ENCODE data around the gene ZNF397. TPM values are rescaled to one million over a fixed set of nuclear protein-coding genes. Genes with fewer than 3 reads are reported as not detected.

Gene ZNF397
- total RNA-seq, 3 donors from 2014 or later (not counting 1 experiment from before 2014, with no cell fraction given), result 8.7 to 15.6 (median 13.9) TPM

- H3K36me3 ChIP-seq (ENCODE audit: control insufficient read depth, insufficient read depth, low read length), result peaks cover 43% of the 10 kb centered on the region
- 95% methylated on average over 6 of the region's 6 CpGs for WGBS (ENCODE audit: insufficient coverage)
- TF ChIP-seq CTCF (IDR thresholded peaks at IDR 0.05), result no peak
- H3K4me3 Mint-ChIP-seq, result no peak overlapping the region
- no peak overlapping the region for H3K27ac ChIP-seq (ENCODE audit: low read length)
- DNase-seq (no peak), ATAC-seq (no peak)
- H3K27ac Mint-ChIP-seq, result peak overlapping the region in 1 of 2 donors; percentile 97
- H3K9me3 ChIP-seq (ENCODE audit: control insufficient read depth, insufficient read depth, low read length), result no peaks in the 10 kb centered on the region
- H3K4me3 ChIP-seq (ENCODE audit: low read length), result no peak overlapping the region
- H3K4me1 Mint-ChIP-seq, result peaks cover 25 to 28% of the 10 kb centered on the region in 2 donors
- peaks cover 37% of the 10 kb centered on the region for H3K36me3 Mint-ChIP-seq
- H3K27me3 Mint-ChIP-seq (ENCODE audit: low read depth in 2 of 2), result no peaks in the 10 kb centered on the region
- peaks cover 4% of the 10 kb centered on the region for H3K4me1 ChIP-seq (ENCODE audit: control insufficient read depth, insufficient read depth, low read length)
- intact Hi-C loops (cut with micrococcal nuclease), result loop anchor here (5.0 to 10.0 kb wide), 2 partner anchors 215 to 252 kb away; partner anchors contain the start of gene INO80C
- no peaks in the 10 kb centered on the region for H3K9me3 Mint-ChIP-seq
- no peaks in the 10 kb centered on the region for H3K27me3 ChIP-seq (ENCODE audit: control insufficient read depth, insufficient read depth, low read length)
Measured at GRCh38 chr18:35242426-35242825, 1.6 kb downstream of the ZNF397 start.

GRCh38 chr18:35244671-35245070 lies 3.8 kb downstream of the ZNF397 start:
- no peak overlapping the region for H3K4me3 ChIP-seq (ENCODE audit: low read length)

DNA sequence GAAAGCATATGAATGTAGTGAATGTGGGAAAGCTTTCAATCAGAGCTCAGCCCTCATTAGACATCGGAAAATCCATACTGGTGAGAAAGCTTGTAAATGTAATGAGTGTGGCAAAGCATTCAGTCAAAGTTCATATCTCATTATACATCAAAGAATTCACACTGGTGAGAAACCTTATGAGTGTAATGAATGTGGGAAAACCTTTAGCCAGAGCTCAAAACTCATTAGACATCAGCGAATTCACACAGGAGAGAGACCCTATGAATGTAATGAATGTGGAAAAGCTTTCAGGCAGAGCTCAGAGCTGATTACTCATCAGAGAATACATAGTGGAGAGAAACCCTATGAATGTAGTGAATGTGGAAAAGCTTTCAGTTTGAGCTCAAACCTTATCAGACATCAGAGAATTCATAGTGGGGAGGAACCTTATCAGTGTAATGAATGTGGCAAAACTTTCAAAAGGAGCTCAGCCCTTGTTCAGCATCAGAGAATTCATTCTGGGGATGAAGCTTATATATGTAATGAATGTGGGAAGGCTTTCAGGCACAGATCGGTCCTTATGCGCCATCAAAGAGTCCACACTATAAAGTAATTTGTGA lies 5.0 kb downstream of the ZNF397 start:
- Histone ChIP-seq H3K36me3 (ENCODE audit: control insufficient read depth, insufficient read depth, low read length) (peaks cover 56% of the 10 kb centered on the region), H3K9me3 (ENCODE audit: control insufficient read depth, insufficient read depth, low read length) (no peaks in the 10 kb centered on the region), H3K27me3 (ENCODE audit: control insufficient read depth, insufficient read depth, low read length) (no peaks in the 10 kb centered on the region), H3K27ac (ENCODE audit: low read length) (no peak overlapping the region), H3K4me1 (ENCODE audit: control insufficient read depth, insufficient read depth, low read length) (no peaks in the 10 kb centered on the region), H3K4me3 (ENCODE audit: low read length) (no peak overlapping the region)
- Mint-ChIP-seq H3K27ac (no peak overlapping the region), H3K4me1 (peaks cover 21 to 28% of the 10 kb centered on the region in 2 donors), H3K36me3 (peaks cover 37% of the 10 kb centered on the region), H3K4me3 (no peak overlapping the region), H3K27me3 (ENCODE audit: low read depth in 2 of 2) (no peaks in the 10 kb centered on the region), H3K9me3 (no peaks in the 10 kb centered on the region)
- WGBS (ENCODE audit: insufficient coverage), result 97% methylated on average over 3 of the region's 4 CpGs
- DNase-seq (no peak), ATAC-seq (no peak)
- TF ChIP-seq CTCF (IDR thresholded peaks at IDR 0.05), result no peak
- intact Hi-C loops (cut with micrococcal nuclease), result loop anchor here (10.0 kb wide), 1 partner anchor 249 kb away; the partner anchor contains the start of gene INO80C

More at GRCh38 chr18:35244671-35245070, 3.8 kb downstream of the ZNF397 start:
- Histone ChIP-seq H3K9me3 (ENCODE audit: control insufficient read depth, insufficient read depth, low read length) (no peaks in the 10 kb centered on the region), H3K4me1 (ENCODE audit: control insufficient read depth, insufficient read depth, low read length) (peaks cover 4% of the 10 kb centered on the region), H3K36me3 (ENCODE audit: control insufficient read depth, insufficient read depth, low read length) (peaks cover 55% of the 10 kb centered on the region), H3K27me3 (ENCODE audit: control insufficient read depth, insufficient read depth, low read length) (no peaks in the 10 kb centered on the region), H3K27ac (ENCODE audit: low read length) (no peak overlapping the region)
- TF ChIP-seq CTCF (IDR thresholded peaks at IDR 0.05), result no peak
- intact Hi-C loops (cut with micrococcal nuclease), result loop anchor here (5.0 to 10.0 kb wide), 2 partner anchors 217 to 250 kb away; partner anchors contain the start of gene INO80C
- no peaks in the 10 kb centered on the region for H3K27me3 Mint-ChIP-seq (ENCODE audit: low read depth in 2 of 2)
- DNase-seq (no peak), ATAC-seq (no peak)
- 84% methylated on average over 4 of the region's 4 CpGs for WGBS (ENCODE audit: insufficient coverage)
- H3K4me1 Mint-ChIP-seq, result peaks cover 25 to 28% of the 10 kb centered on the region in 2 donors
- no peak overlapping the region for H3K4me3 Mint-ChIP-seq
- peak overlapping the region; percentile 7 to 21 for H3K27ac Mint-ChIP-seq
- H3K9me3 Mint-ChIP-seq, result no peaks in the 10 kb centered on the region
- H3K36me3 Mint-ChIP-seq, result peaks cover 37% of the 10 kb centered on the region
